SH-SY5Y (cell line): Measurements from ENCODE around the gene GRIA1.

Source experiments
- GATA2 ChIP-seq: IDR thresholded peaks from 2 replicates; pipeline ENCODE4 v1.6.1; 2011; ENCODE audit warnings: mild to moderate bottlenecking, low read depth, low read length
- GATA3 ChIP-seq: IDR thresholded peaks from 2 replicates; pipeline ENCODE4 v1.6.1; 2011; ENCODE audit warnings: low read depth, mild to moderate bottlenecking, low read length, moderate library complexity

DNA sequence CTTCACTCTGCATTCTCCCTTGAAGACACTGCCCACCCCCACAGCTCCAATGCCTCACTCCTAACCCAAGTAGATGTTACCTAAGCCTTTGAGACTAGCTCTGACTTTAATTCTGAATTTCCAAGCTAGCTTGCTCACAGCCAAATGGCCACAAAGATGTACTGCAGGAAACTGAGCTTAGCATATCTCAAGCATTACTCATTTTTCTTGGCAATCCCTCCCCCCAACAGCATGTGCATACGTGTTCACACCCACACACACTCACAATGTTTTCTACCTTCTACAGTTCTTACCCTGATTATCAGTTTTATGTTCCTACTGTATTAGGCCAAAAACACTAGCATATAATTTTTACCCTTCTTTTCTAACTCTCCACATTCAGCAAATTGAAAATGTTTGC, 13.7 kb upstream of the GRIA1 start:
- TF ChIP-seq GATA3 = no peak
- no peak for TF ChIP-seq GATA2
